ENCODE data around the gene TSHZ2. TPM values are rescaled to one million over a fixed set of nuclear protein-coding genes. Genes with fewer than 3 reads are reported as not detected.

The TSHZ2 gene
- total RNA-seq, 1 experiment from 2014 or later = 0.07 TPM

DNA sequence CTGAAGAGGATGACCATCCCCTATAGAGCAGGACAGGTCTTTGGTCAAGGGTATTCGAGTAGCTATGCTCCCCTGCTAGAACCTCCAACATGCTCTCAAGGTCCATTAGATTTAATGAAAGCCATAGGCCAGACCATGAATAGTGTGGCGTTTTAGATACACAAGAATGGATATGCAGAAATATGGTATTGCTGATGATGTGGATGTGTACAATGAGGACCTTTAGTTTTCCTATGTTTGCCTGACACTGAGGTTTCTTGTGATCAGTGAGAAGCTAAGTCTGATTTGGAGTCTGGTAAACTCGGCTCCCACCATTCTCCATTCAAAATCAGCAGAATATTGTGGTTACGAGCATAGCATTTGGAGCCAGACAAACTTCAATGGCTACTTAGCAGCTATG is 125.6 kb downstream of the TSHZ2 start:
- H4K20me1 ChIP-seq (ENCODE audit: insufficient read depth) = no peaks in the 10 kb centered on the region
- H3K27ac ChIP-seq (ENCODE audit: low read depth, low read length) = no peak overlapping the region
- H3K9ac ChIP-seq (ENCODE audit: low read length) = no peak overlapping the region
- TF ChIP-seq FOSL1 (IDR thresholded peaks at IDR 0.05; ENCODE audit: low read depth) = no peak
- TF ChIP-seq, protein P1, sequence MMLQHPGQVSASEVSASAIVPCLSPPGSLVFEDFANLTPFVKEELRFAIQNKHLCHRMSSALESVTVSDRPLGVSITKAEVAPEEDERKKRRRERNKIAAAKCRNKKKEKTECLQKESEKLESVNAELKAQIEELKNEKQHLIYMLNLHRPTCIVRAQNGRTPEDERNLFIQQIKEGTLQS (IDR thresholded peaks at IDR 0.05) = no peak
- CTCF ChIA-PET = no interaction called here
- H3K36me3 ChIP-seq (ENCODE audit: control insufficient read depth in 1 of 2, insufficient read depth in 2 of 2, low read length in 2 of 2) = no peaks in the 10 kb centered on the region
- H3K27me3 ChIP-seq (ENCODE audit: insufficient read depth, low read length) = peaks cover 5% of the 10 kb centered on the region; the same call in 1 of the 2 replicates
- no peaks in the 10 kb centered on the region for H3K79me2 ChIP-seq (ENCODE audit: insufficient read depth, low read length)
- POLR2A ChIA-PET = no interaction called here
- ATAC-seq = no peak
- no peak for DNase-seq (ENCODE audit: low read depth, low spot score)
- no peaks in the 10 kb centered on the region for H3K9me2 ChIP-seq (ENCODE audit: insufficient read depth)
- no peaks in the 10 kb centered on the region for H3K9me3 ChIP-seq (ENCODE audit: control insufficient read depth in 1 of 2, insufficient read depth in 1 of 2, low read depth in 1 of 2, low read length in 2 of 2)
- intact Hi-C loops (cut with micrococcal nuclease) = no loop called here
- BruUV-seq (replicated peaks) = no TSS peak
- no peak overlapping the region for H3K4me2 ChIP-seq (ENCODE audit: low read length)
- no peaks in the 10 kb centered on the region for H3K4me1 ChIP-seq (ENCODE audit: control insufficient read depth in 1 of 2, insufficient read depth in 2 of 2, low read length in 2 of 2)
- RAD21 ChIA-PET (ENCODE audit: low non-redundant PET in 1 of 2, low total read pairs in 2 of 2, uncharacterized antibody in 2 of 2, unreplicated experiment in 2 of 2) = no interaction called here
- no peak overlapping the region for H3K4me3 ChIP-seq (replicated peaks in 1 of 2; ENCODE audit: low read depth in 1 of 2, low read length in 2 of 2)
- H2AFZ ChIP-seq (ENCODE audit: low read depth, low read length, poor library complexity, severe bottlenecking) = no peak overlapping the region

DNA sequence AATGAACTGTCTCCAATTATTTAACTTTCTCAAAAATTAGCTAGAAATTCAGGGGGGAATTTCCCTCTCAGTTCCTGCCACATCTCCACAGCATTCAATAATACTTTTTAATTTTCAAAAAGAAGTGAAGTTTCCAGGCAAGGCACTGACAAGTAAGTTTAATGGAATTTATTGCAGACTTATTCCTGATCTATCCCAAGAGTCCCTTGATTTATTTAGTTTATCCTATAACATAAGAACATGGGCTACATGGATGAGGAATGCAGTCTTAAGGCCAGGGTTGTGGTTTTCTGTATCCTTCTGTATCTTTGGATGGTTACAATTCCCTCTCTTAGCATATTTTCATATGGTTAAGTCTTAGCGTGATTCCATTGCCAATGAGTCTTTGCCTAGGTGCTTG is 126.5 kb downstream of the TSHZ2 start:
- H3K9me3 ChIP-seq (ENCODE audit: control insufficient read depth in 1 of 2, insufficient read depth in 1 of 2, low read depth in 1 of 2, low read length in 2 of 2) = no peaks in the 10 kb centered on the region
- intact Hi-C loops (cut with micrococcal nuclease) = no loop called here
- H2AFZ ChIP-seq (ENCODE audit: low read depth, low read length, poor library complexity, severe bottlenecking) = no peak overlapping the region
- POLR2A ChIA-PET = no interaction called here
- H3K9me2 ChIP-seq (ENCODE audit: insufficient read depth) = no peaks in the 10 kb centered on the region
- TF ChIP-seq, protein P2, sequence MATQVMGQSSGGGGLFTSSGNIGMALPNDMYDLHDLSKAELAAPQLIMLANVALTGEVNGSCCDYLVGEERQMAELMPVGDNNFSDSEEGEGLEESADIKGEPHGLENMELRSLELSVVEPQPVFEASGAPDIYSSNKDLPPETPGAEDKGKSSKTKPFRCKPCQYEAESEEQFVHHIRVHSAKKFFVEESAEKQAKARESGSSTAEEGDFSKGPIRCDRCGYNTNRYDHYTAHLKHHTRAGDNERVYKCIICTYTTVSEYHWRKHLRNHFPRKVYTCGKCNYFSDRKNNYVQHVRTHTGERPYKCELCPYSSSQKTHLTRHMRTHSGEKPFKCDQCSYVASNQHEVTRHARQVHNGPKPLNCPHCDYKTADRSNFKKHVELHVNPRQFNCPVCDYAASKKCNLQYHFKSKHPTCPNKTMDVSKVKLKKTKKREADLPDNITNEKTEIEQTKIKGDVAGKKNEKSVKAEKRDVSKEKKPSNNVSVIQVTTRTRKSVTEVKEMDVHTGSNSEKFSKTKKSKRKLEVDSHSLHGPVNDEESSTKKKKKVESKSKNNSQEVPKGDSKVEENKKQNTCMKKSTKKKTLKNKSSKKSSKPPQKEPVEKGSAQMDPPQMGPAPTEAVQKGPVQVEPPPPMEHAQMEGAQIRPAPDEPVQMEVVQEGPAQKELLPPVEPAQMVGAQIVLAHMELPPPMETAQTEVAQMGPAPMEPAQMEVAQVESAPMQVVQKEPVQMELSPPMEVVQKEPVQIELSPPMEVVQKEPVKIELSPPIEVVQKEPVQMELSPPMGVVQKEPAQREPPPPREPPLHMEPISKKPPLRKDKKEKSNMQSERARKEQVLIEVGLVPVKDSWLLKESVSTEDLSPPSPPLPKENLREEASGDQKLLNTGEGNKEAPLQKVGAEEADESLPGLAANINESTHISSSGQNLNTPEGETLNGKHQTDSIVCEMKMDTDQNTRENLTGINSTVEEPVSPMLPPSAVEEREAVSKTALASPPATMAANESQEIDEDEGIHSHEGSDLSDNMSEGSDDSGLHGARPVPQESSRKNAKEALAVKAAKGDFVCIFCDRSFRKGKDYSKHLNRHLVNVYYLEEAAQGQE (IDR thresholded peaks at IDR 0.05; ENCODE audit: low read depth) = no peak
- TF ChIP-seq, protein P3, sequence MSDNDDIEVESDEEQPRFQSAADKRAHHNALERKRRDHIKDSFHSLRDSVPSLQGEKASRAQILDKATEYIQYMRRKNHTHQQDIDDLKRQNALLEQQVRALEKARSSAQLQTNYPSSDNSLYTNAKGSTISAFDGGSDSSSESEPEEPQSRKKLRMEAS (IDR thresholded peaks at IDR 0.05) = no peak
- H3K27me3 ChIP-seq (ENCODE audit: insufficient read depth, low read length) = peaks cover 5% of the 10 kb centered on the region; the same call in 1 of the 2 replicates
- no peak overlapping the region for H3K4me2 ChIP-seq (ENCODE audit: low read length)
- RAD21 ChIA-PET (ENCODE audit: low non-redundant PET in 1 of 2, low total read pairs in 2 of 2, uncharacterized antibody in 2 of 2, unreplicated experiment in 2 of 2) = no interaction called here
- H3K79me2 ChIP-seq (ENCODE audit: insufficient read depth, low read length) = no peaks in the 10 kb centered on the region
- no TSS peak for BruUV-seq (replicated peaks)
- H3K4me1 ChIP-seq (ENCODE audit: control insufficient read depth in 1 of 2, insufficient read depth in 2 of 2, low read length in 2 of 2) = no peaks in the 10 kb centered on the region
- H3K36me3 ChIP-seq (ENCODE audit: control insufficient read depth in 1 of 2, insufficient read depth in 2 of 2, low read length in 2 of 2) = no peaks in the 10 kb centered on the region
- no peak overlapping the region for H3K9ac ChIP-seq (ENCODE audit: low read length)
- H4K20me1 ChIP-seq (ENCODE audit: insufficient read depth) = no peaks in the 10 kb centered on the region
- ATAC-seq (no peak), DNase-seq (ENCODE audit: low read depth, low spot score) (no peak)
- H3K4me3 ChIP-seq (replicated peaks in 1 of 2; ENCODE audit: low read depth in 1 of 2, low read length in 2 of 2) = no peak overlapping the region
- H3K27ac ChIP-seq (ENCODE audit: low read depth, low read length) = no peak overlapping the region
- CTCF ChIA-PET = no interaction called here

All from HCT116 (cell line).